ENCODE measurements around the gene VPS36.

GRCh38 chr13:52383366-52383765 lies 67.1 kb downstream of the VPS36 start:
- TF ChIP-seq, protein P1, sequence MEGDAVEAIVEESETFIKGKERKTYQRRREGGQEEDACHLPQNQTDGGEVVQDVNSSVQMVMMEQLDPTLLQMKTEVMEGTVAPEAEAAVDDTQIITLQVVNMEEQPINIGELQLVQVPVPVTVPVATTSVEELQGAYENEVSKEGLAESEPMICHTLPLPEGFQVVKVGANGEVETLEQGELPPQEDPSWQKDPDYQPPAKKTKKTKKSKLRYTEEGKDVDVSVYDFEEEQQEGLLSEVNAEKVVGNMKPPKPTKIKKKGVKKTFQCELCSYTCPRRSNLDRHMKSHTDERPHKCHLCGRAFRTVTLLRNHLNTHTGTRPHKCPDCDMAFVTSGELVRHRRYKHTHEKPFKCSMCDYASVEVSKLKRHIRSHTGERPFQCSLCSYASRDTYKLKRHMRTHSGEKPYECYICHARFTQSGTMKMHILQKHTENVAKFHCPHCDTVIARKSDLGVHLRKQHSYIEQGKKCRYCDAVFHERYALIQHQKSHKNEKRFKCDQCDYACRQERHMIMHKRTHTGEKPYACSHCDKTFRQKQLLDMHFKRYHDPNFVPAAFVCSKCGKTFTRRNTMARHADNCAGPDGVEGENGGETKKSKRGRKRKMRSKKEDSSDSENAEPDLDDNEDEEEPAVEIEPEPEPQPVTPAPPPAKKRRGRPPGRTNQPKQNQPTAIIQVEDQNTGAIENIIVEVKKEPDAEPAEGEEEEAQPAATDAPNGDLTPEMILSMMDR (conservative IDR thresholded peaks at IDR 0.05; ENCODE audit: low read length): no peak
- TF ChIP-seq EZH2phosphoT487 (IDR thresholded peaks at IDR 0.05; ENCODE audit: borderline replicate concordance, low read depth, low read length): no peak

Data from OCI-LY7 (cell line).